Daoy (cell line): ENCODE data around the gene PWP1. TPM values are rescaled to one million over a fixed set of nuclear protein-coding genes. Genes with fewer than 3 reads are reported as not detected.

Experiments
- DNase-seq: peaks from one replicate; pipeline ENCODE4 v3.0.0-alpha.2; 2015; ENCODE audit warnings: low read depth
- total RNA-seq: library from RNA; depleted of rRNA; stranded (reverse); fragments of >200 nt; shearing (Covaris generic); gene quantifications from 2 replicates; pipeline ENCODE4 v1.2.3, GENCODE V29; 2014; rRNA removed

Gene PWP1
- 142 and 255 TPM in 2 replicates for total RNA-seq

DNA sequence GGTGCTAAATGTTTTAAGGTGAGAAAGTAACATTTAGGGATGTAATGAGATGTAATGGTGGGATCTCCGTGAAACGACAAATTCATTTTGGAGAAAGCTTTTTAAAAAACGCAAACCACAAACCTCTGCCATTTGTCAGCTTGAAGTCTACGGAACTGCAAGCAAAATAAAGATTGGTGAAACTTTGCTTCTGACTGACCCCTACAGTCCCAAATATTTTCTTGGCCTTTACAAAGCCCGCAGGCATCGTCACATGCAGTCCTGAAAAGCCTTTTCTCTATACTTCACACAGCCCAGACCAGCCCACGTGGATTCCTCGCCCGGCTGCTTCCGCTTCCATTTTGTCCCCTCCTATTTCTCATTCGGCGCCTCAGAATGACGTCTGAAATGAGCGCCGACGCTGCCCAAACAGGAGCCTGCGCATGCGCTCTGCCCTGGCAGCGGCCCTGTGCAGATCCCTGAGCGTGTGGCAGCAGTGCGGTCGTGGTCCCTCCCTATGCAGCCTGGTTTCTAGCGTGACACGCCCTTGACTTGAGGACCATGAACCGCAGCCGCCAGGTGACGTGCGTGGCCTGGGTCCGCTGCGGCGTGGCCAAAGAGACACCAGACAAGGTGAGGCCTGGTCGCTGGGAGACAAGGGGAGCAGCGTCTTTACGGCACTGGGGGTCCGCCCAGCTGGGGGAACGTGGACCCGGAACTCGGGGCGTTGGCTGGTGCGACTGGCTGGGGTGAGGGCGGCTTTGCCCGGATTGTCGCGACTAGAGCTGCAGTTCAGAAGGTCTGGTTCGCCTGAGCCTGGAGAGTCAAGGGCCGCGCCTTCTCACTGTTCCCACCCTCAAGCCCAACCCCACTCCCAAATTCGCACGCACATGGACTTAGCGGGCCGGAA lies at the start of gene PWP1:
TSS of gene PWP1 (plus strand) at position 440 of the 889 bp plus-strand sequence. CDS start at position 541, 101 bp downstream.
- peak; percentile 97 for DNase-seq

- no peak for DNase-seq
These were observed 44.4 kb upstream of the PWP1 start for GRCh38 chr12:107641154-107641553.

GRCh38 chr12:107642240-107642639 lies 43.4 kb upstream of the PWP1 start:
- DNase-seq: no peak

- DNase-seq: no peak
These were observed 39.8 kb upstream of the PWP1 start for GRCh38 chr12:107645630-107646333.

DNA sequence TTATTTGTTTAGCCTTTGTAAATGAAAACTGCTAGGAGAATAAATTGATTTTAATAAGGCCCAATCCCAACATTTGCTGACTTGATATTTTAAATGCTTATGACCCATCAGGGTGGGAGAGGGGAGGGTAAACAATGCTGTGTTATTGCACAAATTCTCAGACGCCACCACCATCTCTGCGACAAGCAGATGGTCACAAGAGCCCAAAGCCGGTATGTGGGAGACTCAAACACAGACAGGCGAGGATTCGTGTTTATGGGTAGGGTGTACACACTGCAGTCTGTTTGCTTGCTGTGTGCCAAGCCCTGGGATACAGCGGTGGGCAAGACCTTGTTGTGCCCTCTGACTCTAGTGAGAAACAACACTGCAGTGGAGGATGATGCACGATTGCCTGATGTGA lies 39.2 kb upstream of the PWP1 start:
- DNase-seq: no peak

- no peak for DNase-seq
These were observed 35.9 kb upstream of the PWP1 start for GRCh38 chr12:107649661-107650061.

- no peak for DNase-seq
These were observed 34.6 kb upstream of the PWP1 start for GRCh38 chr12:107650977-107651376.

DNA sequence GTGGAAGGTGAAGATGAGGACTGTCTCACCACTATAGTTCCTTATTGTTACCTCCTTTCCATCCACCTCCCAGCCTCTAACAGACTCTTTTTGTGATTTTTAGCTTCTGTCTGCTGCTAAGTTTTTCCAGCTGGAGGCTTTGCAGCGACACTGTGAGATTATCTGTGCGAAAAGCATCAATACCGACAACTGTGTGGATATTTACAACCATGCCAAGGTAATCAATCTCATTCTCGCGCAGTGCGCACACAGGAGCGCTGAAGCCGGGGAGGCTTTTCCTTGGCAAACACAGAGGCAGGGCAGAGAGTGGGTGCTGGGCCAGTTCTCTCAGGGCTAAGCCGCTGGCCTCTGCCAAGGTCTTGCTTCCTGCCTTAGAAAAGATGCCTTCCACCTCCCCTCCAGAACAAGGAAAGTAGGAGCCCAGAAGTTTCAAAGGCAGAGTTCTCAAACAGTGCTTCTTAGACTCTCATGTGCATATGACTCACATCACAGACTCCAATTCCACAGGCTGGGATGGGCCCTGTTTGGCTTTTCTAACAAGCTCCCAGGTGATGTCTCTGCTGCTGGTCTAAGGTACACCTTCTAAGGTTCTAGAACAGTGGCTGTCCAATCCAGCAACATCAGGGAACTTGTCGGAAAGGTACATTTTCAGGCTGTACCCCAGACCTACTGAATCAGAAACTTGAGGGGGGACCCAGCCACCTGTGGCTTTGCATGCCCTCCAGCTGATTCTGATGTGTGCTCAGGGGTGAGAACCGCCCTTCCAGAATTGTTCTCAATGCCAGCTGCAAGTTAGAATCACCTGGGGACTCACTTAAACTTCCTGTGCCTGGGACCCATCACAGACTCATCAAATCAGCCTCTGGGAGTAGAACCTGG lies 33.8 kb upstream of the PWP1 start:
- DNase-seq: no peak

GRCh38 chr12:107653519-107653918 lies 32.1 kb upstream of the PWP1 start:
- no peak for DNase-seq

- no peak for DNase-seq
These were observed 30.7 kb upstream of the PWP1 start for GRCh38 chr12:107654873-107655272.

DNA sequence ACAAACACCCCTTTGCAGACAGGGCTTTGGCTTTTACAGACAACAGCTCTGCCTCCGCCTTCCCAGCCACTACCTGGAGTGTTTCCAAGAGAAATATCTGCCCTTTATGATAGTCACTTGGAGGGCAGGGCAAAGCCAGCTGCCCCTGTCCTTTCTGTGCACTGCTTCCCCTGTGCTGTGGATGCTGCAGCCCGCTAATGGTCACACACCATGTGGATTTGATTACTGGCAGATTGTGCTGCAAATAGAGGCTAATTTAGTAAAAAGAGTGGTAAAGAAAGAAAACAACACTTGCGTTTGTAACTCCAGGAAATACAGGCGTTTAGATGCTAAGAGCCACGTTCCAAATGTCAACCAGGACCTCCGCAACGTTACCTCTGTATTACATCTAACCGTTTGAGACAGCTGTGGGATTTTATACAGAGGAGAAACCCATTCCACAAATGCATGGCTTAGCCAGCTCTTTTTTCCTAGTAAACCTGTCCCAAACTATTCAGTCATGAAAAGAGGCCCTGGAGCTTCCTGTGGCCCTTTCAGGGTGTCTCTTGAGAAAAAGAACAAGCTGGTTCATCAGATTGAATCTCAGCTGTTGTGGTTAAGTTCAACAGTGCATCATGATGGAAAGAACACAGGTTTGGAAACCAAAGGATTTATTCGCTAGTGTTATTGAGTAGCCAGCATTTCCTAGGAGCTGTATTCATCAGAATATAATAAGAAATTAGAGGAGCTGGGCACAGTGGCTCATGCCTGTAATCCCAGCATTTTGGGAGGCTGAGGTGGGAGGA lies 30.1 kb upstream of the PWP1 start:
- no peak for DNase-seq

DNA sequence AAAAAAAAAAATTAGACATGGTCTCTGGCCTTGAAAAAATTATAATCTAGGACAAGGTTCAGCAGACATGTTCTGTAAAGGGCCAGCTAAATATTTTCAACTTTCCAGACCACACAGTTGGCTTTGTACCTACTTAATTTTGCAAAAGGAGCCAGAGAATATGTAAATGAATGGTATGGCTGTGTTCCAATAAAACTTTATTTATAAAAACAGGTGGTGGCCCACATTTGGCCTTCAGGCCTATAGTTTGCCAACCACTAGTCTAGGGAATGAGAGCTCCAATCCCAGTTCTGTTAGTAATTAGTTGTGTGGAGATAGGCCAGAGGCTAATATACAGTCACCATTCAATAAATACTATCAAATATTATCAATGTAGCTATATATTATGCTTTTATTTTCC lies 29.3 kb upstream of the PWP1 start:
- no peak for DNase-seq

GRCh38 chr12:107657133-107657532 lies 28.5 kb upstream of the PWP1 start:
- DNase-seq: no peak

DNA sequence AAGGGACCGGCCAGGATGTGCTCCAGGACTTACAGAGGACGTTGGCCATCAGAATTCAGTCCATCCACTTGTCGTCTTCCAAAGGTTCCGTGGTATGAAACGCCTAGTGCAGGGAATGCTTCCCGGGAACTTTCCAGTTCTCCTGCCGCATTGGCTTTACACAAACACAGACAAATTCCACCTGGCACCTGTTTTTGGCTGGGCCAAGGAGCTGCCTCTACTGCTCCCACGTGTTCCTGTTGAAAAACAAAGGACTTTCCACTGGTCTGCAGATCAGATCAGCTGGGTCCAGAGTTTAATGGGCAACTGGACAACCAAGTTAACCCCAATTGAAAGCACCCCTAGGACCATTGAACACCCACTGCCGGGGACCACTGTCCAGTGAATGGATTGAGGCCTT lies 28.0 kb upstream of the PWP1 start:
- DNase-seq: no peak

GRCh38 chr12:107660235-107660634 lies 25.4 kb upstream of the PWP1 start:
- DNase-seq: peak; percentile 65

- DNase-seq: no peak
These were observed 24.7 kb upstream of the PWP1 start for GRCh38 chr12:107660861-107661415.

GRCh38 chr12:107661830-107662229 lies 23.8 kb upstream of the PWP1 start:
- DNase-seq: no peak

DNA sequence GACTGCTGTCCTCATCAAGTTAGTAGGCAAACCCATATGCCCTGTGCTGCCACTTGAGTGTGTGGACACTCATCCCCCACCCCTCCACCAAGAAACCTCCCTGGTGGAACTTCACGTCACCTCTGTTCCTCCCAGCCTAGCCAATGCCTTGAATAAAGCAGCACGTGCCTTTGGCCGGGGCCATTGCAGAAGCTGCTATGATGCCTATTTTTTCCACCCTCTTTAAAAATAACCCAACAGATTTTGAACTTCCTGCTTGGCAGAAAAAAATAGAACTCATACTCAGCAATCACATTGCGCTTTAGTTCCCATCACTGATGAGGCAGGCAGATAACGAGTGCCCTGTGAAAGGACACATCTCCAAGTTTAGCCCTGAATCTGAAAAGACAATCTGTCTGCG lies 23.1 kb upstream of the PWP1 start:
- DNase-seq: no peak

DNA sequence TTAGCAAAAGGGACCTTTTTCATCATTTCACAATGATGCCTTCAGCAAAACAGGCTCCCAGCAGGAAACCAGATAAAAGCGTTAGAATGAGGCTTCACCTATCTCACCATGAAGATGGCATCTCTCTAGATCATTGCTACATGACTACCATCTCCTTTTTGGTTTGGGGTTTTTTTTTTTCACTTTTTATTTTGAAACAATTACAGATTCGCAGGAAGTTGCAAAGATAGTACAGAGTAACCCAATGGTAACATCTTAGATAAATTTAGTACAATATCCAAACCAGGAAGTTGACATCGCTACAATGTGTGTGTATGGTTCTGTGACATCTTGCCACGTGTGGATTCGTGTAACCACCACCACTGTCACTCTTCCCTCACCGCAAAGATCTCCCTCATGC lies 22.3 kb upstream of the PWP1 start:
- DNase-seq: no peak

- no peak for DNase-seq
These were observed 19.6 kb upstream of the PWP1 start for GRCh38 chr12:107666009-107666408.

DNA sequence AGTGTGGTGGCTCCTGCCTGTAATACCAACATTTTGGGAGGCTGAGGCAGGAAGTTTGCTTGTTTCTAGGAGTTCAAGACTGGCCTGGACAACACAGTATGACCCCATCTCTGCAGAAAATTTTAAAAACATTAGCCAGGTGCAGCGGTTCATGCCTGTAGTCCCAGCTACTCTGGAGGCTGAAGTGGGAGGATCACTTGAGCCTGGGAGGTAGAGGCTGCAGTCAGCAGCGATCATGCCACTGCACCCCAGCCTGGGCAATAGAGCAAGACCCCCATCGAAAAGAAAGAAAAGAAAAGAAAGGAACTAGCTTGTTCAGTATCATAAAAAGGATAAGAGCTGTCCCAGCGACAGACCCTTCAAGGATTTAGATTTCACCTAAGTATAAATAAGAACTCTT lies 18.1 kb upstream of the PWP1 start:
- DNase-seq: no peak
